Measurements from ENCODE around the gene MMP23B. TPM values are rescaled to one million over a fixed set of nuclear protein-coding genes. Genes with fewer than 3 reads are reported as not detected.
"Not testable (repeated sequence)": the region's sequence is repeated elsewhere in the genome, so short reads cannot be mapped to it uniquely, and the experiment has no call there.

The MMP23B gene
- total RNA-seq, 2 experiments from 2014 or later, result 5.2 to 6.7 TPM

DNA sequence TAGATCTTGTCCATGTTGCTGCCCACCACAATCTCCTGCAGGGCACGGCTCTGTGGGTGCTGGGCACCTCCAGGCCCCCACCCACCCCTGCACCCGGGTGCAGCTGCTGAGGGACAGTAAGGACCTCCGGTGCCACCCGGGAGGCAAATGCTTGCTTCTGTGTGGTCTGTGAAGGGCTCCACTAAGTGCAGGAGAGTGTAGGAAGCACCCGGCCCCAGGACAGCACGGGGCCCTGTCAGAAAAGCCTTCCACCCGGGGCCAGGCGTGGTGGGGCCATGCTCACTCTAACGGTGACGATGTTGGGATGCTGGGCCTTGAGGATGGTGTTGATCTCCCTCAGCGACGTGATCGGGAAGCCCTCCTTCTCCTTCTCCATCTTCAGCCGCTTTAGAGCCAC, 5.5 kb downstream of the MMP23B start:
- DNase-seq, result peak; percentile 17
- H3K4me1 Mint-ChIP-seq; H3K27me3 Mint-ChIP-seq; ATAC-seq (ENCODE audit: low read depth); H3K9me3 Mint-ChIP-seq; H3K27ac Mint-ChIP-seq; H3K36me3 Mint-ChIP-seq; H3K4me3 Mint-ChIP-seq; POLR2A ChIA-PET: not testable (repeated sequence)

DNA sequence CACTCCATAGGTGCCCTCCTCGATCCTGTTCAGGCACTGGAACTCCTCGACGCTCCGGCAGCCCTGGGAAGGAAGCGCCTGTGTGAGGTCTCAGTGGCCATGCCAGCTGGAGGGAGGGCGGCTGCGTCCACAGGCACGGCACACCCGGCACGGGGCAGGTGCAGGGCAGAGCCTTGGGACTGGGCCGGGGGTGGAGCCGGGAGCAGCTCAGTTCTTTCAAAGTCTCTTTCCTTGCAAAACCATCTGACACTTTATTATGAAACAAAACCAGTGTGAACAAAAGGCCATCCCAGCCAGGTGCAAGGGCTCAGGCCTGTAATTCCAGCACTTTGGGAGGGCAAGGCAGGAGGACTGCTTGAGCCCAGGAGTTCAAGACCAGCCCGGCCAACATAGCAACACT, 6.6 kb downstream of the MMP23B start:
- DNase-seq, result peak; percentile 27
- not testable (repeated sequence) for H3K27ac Mint-ChIP-seq; ATAC-seq (ENCODE audit: low read depth); H3K27me3 Mint-ChIP-seq; H3K4me3 Mint-ChIP-seq; H3K36me3 Mint-ChIP-seq; H3K9me3 Mint-ChIP-seq; H3K4me1 Mint-ChIP-seq
- POLR2A ChIA-PET, result interaction anchor here (0.7 kb wide), 1 partner anchor 18 kb away, joined by 5 read pairs; no protein-coding TSS in a partner anchor

DNA sequence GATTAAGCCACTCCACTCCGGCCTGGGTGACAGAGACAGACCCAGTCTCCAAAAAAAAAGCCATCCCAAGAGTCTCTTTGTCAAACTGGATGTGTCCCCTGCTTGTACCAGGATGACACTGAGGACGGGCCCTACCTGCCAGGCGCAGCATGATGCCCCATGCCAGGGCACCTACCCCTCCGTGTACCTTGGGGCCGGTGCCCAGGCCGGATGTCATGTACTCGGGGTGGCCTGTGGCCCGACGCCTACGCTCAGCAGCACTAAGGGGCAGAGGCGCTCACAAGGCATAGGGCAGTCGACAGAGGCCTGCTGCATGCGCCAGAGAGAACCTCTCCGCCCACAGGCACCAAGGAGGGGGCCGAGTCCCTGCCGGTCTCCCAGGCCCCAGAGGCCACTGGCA, 7.4 kb downstream of the MMP23B start:
- not testable (repeated sequence) for H3K4me1 Mint-ChIP-seq; H3K4me3 Mint-ChIP-seq; H3K9me3 Mint-ChIP-seq; H3K27me3 Mint-ChIP-seq; H3K36me3 Mint-ChIP-seq; ATAC-seq (ENCODE audit: low read depth); H3K27ac Mint-ChIP-seq
- DNase-seq, result peak; percentile 17
- POLR2A ChIA-PET, result interaction anchor here (0.7 kb wide), 1 partner anchor 17 kb away, joined by 5 read pairs; no protein-coding TSS in a partner anchor

DNA sequence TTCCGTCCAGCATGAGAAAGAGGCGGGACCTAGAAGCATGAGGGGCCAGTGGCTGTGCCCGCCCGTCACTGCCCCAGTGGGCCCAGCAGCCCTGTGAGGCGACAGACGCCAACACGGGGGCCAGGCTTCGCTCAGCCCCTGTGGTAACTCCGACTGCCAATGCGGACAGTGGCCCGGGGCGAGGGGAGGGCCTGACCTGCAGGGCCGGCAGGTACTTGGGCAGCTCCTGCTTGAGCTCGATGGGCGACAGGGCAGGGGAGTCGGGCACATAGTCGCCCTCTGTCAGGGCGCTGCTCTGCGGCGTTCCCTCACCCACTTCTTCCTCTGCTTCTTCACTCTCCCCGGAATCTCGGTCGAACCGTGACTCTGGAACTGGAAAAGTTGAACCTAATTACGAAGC, 8.1 kb downstream of the MMP23B start:
- H3K36me3 Mint-ChIP-seq; ATAC-seq (ENCODE audit: low read depth); POLR2A ChIA-PET; H3K9me3 Mint-ChIP-seq; H3K4me1 Mint-ChIP-seq; H3K27me3 Mint-ChIP-seq; DNase-seq; H3K27ac Mint-ChIP-seq; H3K4me3 Mint-ChIP-seq: not testable (repeated sequence)

DNA sequence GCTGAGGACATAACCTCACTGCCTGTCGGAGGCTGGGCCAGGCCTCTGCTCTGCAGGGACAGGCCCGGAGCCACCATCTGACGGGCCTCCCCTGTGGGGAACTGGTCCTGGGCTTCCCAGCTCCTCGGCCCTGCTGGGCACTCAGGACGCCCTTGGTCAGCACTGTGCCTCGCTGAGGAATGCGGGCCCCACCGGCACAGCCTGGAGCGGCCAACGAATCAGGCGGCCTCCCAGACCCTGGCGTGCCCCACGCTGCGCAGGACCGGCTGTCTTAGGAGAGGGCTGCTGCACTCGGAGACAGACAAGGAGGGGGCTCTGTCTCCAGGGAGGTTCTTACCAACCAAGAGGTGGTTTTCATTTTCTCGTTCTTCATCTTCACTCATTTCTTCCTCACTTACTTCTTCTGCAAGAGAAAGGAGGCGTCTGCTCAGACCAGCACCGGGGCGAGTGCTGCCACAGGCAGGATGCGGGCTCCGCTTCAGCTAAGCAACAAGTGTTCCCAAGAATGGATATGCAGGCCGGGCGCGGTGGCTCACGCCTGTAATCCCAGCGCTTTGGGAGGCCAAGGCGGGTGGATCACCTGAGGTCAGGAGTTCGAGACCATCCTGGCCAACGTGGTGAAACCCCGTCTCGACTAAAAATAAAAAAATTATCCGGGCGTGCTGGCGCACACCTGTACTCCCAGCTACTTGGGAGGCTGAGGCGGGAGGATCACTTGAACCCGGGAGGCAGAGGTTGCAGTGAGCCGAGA, 8.9 kb downstream of the MMP23B start:
- DNase-seq; POLR2A ChIA-PET; ATAC-seq (ENCODE audit: low read depth); H3K27ac Mint-ChIP-seq; H3K27me3 Mint-ChIP-seq; H3K36me3 Mint-ChIP-seq; H3K4me3 Mint-ChIP-seq; H3K4me1 Mint-ChIP-seq; H3K9me3 Mint-ChIP-seq: not testable (repeated sequence)

DNA sequence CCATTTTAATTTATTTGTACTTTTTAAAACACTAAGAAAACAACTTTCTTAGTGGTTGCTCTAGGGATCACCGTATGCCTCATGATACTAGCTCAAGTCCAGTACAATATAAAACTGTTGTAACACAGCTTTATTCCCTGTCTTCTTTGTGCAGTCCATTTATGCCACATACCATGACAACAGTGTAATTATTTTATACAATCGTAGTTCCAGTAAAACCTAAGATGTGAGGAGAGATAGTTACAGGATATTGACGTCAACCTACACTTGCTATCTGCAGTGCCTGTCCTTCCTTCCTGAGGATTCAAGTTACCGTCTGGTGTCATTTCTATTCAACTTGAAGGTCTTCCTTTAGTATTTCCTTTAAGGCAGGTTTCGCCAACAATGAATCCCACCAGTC, 14.4 kb downstream of the MMP23B start:
- not testable (repeated sequence) for DNase-seq; H3K4me1 Mint-ChIP-seq; ATAC-seq (ENCODE audit: low read depth); H3K27me3 Mint-ChIP-seq; H3K27ac Mint-ChIP-seq; H3K9me3 Mint-ChIP-seq; H3K4me3 Mint-ChIP-seq
- POLR2A ChIA-PET, result interaction anchor here (0.6 kb wide), 1 partner anchor 130 kb away, joined by 3 read pairs; no protein-coding TSS in a partner anchor
- H3K36me3 Mint-ChIP-seq, result peaks cover 26% of the 10 kb centered on the region

DNA sequence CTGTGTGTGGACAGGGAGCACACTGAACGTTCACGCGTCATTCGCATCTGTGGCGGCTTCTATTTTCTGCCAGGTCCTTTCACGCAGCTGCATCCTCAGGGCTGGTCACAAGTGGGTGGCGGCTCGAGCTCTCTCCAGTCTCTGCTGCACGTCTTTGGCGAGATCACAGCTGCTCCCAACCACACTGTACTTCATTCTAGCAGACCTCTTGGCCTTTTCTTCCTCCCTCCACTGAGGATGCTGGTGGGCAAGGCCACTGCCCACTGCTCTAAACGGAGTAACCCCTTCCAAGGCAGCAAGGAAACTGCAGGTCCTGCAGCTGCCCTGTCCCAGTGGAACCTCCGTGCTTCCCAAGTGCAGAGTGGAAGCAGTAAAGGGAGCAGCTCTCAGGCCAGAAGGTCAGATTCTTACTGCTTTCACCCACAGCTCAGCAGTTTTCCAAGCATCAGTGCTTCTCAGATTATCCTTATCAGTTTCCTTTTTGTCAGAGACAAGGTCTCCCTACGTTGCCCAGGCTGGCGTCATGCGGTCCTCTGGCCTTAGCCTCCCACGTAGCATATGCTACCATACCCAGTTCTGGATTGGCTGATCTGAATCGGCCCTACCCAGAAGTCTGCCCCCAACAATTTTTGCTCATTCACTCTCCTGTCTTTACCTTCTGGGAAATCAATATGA, 15.7 kb downstream of the MMP23B start:
- not testable (repeated sequence) for H3K27ac Mint-ChIP-seq; ATAC-seq (ENCODE audit: low read depth)

DNA sequence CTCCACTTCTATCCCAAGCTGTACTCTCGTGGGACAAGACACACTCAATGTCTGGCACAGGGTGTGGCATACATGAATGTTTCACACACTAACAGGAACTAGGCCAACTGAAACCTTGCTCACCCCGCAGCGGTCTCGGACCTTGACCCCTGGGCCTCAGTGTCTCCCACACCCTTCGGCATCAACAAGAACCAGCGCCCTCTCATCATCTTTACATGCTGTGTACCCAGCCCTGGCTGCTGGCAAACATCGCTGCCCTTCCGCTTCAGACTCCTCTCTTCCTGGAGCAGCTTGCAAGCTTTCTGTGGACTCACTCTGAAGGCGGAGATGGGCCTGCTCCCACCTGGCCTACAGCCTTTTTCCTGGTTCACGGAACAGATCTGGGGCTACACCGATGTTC, 16.3 kb downstream of the MMP23B start:
- H3K9me3 Mint-ChIP-seq; ATAC-seq (ENCODE audit: low read depth): not testable (repeated sequence)

More for the DNA sequence above, 15.7 kb downstream of the MMP23B start:
- H3K4me1 Mint-ChIP-seq, H3K9me3 Mint-ChIP-seq, H3K4me3 Mint-ChIP-seq, DNase-seq, H3K27me3 Mint-ChIP-seq, POLR2A ChIA-PET: not testable (repeated sequence)
- H3K36me3 Mint-ChIP-seq, result peaks cover 37% of the 10 kb centered on the region

DNA sequence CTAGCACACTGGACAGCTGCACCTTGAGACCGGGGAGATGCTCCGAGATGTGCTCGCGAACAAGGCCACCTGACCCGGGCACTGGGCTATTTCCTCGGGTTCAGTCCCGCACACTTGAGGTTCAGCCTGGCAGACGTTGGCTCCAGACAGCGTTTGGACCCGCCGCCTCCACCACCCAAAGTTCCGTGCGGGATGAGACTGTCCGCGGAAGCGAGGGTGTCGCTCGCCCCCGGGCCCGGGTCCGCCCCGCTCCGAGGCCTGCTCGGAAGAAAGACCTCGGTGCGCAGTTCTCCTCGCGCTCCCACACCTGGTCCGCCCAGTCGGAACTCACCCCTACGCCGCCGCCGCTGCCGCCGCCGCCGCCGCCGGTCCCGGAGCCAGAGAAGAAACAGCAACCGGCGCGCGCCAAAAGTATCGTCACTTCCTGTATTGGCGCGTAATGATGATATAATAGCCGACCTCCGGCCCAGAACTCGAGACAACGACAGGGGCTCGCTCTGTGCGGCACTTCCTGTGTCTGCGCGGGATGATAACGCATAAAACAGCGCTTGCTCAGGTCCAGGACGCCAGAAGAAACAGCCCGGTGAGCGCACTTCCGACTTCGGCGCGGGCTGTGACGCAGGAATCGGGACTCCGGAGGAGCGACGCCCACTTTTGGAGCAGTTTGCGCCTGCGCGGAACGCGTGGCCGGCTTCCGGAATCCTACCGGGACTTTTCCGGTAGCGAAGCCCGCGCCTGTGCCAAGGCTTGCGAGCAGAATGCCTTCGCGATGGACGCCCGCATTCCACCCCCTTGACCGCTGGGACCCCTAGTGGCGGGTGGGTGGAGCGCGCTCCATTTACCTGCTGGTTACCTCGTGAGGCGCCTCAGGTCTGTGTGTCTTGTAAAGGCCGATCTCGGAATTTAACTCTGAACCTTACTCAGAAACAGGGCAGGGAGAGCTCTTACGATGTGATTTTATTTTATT, 26.9 kb downstream of the MMP23B start, which contains the start of gene CDK11B:
CDK11B (minus strand) TSS at position 422 of the 967 bp plus-strand sequence. CDS start 1,519 bp downstream, outside the sequence.
- H3K36me3 Mint-ChIP-seq, H3K4me1 Mint-ChIP-seq, POLR2A ChIA-PET, H3K27me3 Mint-ChIP-seq, H3K9me3 Mint-ChIP-seq: not testable (repeated sequence)
- ATAC-seq (ENCODE audit: low read depth) (peak; percentile 96), DNase-seq (peak; percentile 94)
- H3K27ac Mint-ChIP-seq, result peak within 1 kb of the TSS; percentile 98
- peak within 1 kb of the TSS; percentile 97 for H3K4me3 Mint-ChIP-seq

More for the DNA sequence above, 16.3 kb downstream of the MMP23B start:
- H3K27ac Mint-ChIP-seq, H3K4me1 Mint-ChIP-seq, POLR2A ChIA-PET, DNase-seq, H3K27me3 Mint-ChIP-seq, H3K4me3 Mint-ChIP-seq: not testable (repeated sequence)
- H3K36me3 Mint-ChIP-seq, result peaks cover 37% of the 10 kb centered on the region

DNA sequence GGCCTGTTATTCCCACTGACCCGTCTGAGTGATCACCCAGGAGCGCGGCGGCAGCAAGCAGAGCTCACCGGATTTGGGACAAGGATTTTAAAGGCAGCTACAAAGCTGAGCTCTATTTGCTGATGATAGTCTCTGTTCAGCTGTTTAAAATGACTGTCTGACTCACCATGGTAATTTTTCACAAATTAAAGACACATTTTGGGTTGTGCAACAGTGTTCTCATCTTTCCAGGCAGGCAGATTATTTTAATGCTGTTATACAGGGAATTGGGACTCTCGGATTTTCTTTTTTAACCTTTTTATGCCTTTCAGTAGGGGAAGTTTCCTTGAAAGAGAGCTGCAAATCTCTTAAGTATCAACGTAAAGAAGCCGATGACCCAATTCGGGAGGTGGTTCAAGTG, 30.4 kb downstream of the MMP23B start:
- H3K9me3 Mint-ChIP-seq; ATAC-seq (ENCODE audit: low read depth); H3K4me3 Mint-ChIP-seq; H3K27ac Mint-ChIP-seq; DNase-seq; H3K36me3 Mint-ChIP-seq; H3K4me1 Mint-ChIP-seq; POLR2A ChIA-PET; H3K27me3 Mint-ChIP-seq: not testable (repeated sequence)

DNA sequence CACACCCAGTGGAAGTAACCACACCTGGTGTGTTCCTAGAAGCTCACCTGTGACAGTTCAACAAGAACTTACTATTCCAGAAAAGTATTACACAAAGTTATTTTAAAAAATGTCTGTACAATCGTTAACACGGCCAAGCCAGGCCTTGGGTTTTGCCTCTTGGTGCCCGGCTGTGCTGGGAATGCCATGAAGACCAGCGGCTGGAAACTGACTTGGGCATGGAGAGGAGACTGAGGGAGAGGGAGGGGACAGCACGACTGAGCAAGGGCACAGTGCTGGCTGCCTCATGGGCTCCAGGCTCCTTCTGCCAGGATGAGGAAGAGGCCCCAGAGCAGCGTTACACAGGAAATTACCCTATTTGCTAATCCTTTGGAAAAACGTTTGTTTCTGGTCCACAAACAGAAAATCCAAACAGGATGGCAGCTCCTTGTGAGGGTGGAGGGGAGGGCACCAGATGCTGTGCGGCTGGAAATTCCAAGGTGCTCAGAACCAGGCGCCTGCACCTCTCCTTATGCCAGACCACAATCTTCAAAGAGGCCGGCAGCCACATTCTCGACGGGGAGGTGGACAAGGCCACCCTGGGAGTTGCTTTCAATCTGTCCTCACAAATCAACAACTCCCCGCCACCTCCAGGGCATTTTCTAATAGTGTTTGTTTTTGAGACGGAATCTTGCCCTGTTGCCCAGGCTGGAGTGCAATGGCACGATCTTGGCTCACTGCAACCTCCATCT, 31.0 kb downstream of the MMP23B start:
- ATAC-seq (ENCODE audit: low read depth); H3K27me3 Mint-ChIP-seq; H3K9me3 Mint-ChIP-seq; POLR2A ChIA-PET; H3K4me1 Mint-ChIP-seq; DNase-seq; H3K36me3 Mint-ChIP-seq; H3K4me3 Mint-ChIP-seq: not testable (repeated sequence)
- H3K27ac Mint-ChIP-seq, result peak overlapping the region; percentile 60

DNA sequence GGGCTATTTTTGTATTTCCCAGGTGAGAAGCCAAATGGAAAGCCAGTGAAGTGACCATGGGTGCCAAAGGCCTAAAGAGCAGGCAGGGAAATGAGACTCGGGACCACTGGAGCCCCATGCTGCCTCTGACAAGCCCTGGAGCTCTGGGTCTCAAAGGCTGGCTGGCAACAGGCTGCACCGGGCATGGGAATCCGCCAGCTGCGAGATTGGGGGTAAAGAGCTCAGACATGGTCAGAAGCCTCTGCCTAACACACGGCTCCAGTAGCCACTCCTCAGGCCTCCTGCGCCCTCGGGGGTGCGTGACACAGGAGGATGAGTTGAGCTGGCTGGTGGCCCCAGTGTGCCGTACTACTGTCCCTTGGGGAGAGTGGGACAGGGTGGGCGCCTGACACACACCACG, 32.3 kb downstream of the MMP23B start:
- H3K4me3 Mint-ChIP-seq; H3K9me3 Mint-ChIP-seq; H3K27me3 Mint-ChIP-seq; POLR2A ChIA-PET; H3K27ac Mint-ChIP-seq; DNase-seq; H3K4me1 Mint-ChIP-seq; ATAC-seq (ENCODE audit: low read depth); H3K36me3 Mint-ChIP-seq: not testable (repeated sequence)
